DMS 273 treated with DMSO at 0.1 percent for 48 hours (cell line): ENCODE measurements around the gene SLC16A1.
"Not testable (repeated sequence)": the region's sequence is repeated elsewhere in the genome, so short reads cannot be mapped to it uniquely, and the experiment has no call there.

Source experiments
- DNase-seq: peaks from one replicate; lab custom pipeline; 2025; lab: John Stamatoyannopoulos, UW

The SLC16A1 gene

GRCh38 chr1:112955773-112956543 is at the start of gene SLC16A1:
TSS of gene SLC16A1 (minus strand) at chr1:112956196. CDS start at chr1:112929308, 26,888 bp downstream.
- peak; percentile 91 for DNase-seq

- DNase-seq: no peak
Measured at GRCh38 chr1:113003751-113004690, 48.0 kb upstream of the SLC16A1 start.

- no peak for DNase-seq
Measured at GRCh38 chr1:113002297-113002696, 46.3 kb upstream of the SLC16A1 start.

GRCh38 chr1:112998592-112999235 is 42.7 kb upstream of the SLC16A1 start:
- peak; percentile 21 for DNase-seq

- DNase-seq: no peak
Measured at GRCh38 chr1:112997781-112998180, 41.8 kb upstream of the SLC16A1 start.

GRCh38 chr1:112995890-112996289 is 39.9 kb upstream of the SLC16A1 start:
- no peak for DNase-seq

- DNase-seq: not testable (repeated sequence)
Measured at GRCh38 chr1:112995021-112995420, 39.0 kb upstream of the SLC16A1 start.

GRCh38 chr1:112992780-112993179 is 36.8 kb upstream of the SLC16A1 start:
- no peak for DNase-seq

GRCh38 chr1:112991402-112992120 is 35.6 kb upstream of the SLC16A1 start:
- DNase-seq: no peak

GRCh38 chr1:112990271-112990670 is 34.3 kb upstream of the SLC16A1 start:
- no peak for DNase-seq

GRCh38 chr1:112988367-112988766 is 32.4 kb upstream of the SLC16A1 start:
- no peak for DNase-seq

GRCh38 chr1:112985123-112985522 is 29.1 kb upstream of the SLC16A1 start:
- no peak for DNase-seq

GRCh38 chr1:112983537-112984131 is 27.6 kb upstream of the SLC16A1 start:
- DNase-seq: no peak

GRCh38 chr1:112982853-112983536 is 27.0 kb upstream of the SLC16A1 start:
- DNase-seq: no peak

GRCh38 chr1:112982328-112982727 is 26.3 kb upstream of the SLC16A1 start:
- no peak for DNase-seq

GRCh38 chr1:112981834-112982233 is 25.8 kb upstream of the SLC16A1 start:
- not testable (repeated sequence) for DNase-seq

- DNase-seq: no peak
Measured at GRCh38 chr1:112981426-112981825, 25.4 kb upstream of the SLC16A1 start.

- DNase-seq: no peak
Measured at GRCh38 chr1:112975336-112975735, 19.3 kb upstream of the SLC16A1 start.

GRCh38 chr1:112974646-112975045 is 18.6 kb upstream of the SLC16A1 start:
- DNase-seq: no peak

GRCh38 chr1:112973788-112974187 is 17.8 kb upstream of the SLC16A1 start:
- no peak for DNase-seq

- no peak for DNase-seq
Measured at GRCh38 chr1:112971006-112971405, 15.0 kb upstream of the SLC16A1 start.
